DMS79 treated with DMSO at 0.1 percent for 48 hours (cell line): ENCODE measurements around the gene ZNF276.

Source experiments
- DNase-seq: peaks from one replicate; lab custom pipeline; 2025; lab: John Stamatoyannopoulos, UW

Gene ZNF276

DNA sequence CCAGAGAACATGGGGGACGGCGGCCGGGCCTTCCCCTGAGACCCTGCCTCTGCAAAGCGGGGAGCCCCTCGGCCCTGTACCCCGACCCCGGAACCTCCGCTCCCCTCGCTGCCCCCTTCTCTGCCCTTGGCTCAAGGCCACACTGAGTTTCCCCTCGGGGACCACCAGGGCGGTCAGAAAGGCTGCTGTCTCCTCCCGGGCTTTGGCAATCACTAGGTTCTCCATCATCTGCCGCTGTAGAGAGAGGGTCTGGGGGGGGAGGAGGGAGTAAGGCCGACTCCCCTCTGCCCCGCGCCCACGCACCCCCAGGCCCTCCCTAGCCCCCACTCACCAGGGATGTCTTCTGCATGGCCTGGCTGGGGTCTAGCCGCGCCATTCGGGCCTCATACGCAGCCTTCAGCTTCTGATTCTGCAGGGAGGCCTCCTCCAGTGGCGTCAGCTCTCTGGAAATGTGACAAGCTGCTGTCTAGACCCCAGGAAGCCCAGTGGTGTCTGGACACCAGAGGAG, 9.0 kb upstream of the ZNF276 start:
- DNase-seq = no peak

DNA sequence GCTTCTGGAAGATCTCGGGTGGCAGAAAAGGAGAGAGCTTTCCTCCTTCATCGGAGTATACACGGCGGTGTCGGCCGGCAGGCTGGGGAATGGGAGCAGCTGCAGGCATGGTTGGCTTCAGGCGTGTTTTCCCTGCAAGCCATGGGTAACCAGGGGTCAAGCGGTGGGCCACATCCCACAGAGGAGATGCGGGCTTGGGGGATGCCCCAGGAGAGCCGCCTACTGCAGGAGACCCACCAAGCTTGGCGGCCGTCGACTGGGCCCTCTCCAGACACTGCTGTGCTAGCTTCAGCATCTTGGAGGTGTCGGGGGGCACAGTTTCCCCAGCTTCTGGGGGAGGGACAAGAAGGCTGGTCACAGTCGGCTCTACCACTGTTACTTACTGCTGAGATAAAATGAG, 4.8 kb upstream of the ZNF276 start:
- no peak for DNase-seq

DNA sequence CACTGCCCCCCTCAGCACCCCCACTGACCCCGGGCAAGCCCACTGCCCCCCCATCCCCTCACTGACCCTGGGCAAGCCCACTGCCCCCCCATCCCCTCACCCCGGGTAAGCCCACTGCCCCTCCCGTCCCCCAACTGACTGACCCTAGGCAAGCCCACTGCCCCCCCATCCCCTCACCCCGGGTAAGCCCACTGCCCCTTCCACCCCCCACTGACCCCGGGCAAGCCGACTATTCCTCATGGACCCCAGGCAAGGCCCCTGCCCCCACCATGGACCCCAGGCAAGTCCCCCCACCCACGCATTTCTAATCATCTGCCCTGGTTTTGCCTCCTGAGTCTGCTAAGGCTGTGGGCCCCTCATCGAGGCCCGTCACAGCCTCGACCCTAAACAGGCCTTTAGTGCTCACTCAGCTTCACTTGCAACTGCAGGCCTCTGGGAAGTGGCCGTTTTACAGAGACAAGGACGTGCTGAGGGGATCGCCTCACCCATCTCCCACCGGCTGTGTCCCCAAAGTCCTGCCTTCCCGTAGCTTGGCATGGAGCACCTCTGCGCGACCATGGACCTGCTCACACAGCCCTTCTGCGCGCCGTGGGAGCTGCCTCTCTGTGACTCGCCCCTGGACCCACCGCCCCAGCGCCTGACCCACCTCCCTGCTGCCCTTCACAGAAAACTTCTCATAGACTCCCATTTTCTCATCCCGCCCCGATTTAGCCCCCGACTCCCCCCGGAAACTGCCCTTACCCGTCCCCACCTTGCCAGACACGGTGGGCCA, 4.2 kb upstream of the ZNF276 start:
- no peak for DNase-seq

DNA sequence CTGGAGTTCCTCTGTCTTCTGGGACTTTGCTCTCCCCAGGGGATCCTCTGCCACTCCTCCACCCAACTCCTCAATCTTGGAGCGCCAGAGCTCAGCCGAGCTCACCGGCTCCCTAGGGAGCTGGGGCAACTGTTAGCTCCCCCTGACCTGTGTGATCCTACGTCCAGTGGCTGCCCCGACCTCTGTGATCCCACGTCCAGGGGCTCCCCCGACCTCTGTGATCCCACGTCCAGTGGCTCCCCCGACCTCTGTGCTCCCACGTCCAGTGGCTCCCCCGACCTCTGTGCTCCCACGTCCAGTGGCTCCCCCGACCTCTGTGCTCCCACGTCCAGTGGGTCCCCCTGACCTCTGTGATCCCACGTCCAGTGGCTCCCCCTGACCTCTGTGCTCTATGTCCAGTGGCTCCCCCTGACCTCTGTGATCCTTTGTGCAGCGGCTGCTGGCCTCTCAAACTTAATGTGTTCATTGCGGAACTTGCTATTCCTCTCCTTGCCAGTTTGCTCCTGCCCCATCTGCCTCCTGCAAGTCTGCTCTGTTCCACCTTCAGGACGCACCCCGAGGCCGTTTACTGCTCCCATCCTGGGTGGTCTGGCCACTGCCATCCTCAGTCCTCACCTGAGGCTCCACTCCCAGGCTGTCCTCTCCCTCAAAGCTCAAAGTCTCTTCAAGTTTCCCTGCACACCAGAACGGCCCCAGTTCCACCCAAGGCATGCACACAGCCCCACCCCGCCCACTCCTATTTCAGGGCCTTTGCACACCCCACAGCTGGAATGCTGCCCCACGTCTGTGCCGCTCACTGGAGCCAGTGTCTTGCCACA, 3.4 kb upstream of the ZNF276 start:
- no peak for DNase-seq

DNA sequence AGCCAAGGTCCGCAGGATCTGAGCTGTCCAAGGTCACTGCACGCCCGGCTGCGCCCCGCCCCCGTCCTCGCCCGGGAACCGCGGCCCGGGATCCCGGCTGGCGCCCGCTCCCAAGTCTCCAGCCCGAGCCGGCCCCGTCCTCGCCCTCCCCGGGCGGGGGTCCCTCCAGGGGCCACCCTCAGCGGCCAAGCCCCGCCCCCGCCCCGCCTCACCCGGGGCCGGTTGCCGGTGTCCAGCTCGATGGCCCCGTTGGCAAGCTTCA, 855 bp upstream of the ZNF276 start:
- DNase-seq = no peak

DNA sequence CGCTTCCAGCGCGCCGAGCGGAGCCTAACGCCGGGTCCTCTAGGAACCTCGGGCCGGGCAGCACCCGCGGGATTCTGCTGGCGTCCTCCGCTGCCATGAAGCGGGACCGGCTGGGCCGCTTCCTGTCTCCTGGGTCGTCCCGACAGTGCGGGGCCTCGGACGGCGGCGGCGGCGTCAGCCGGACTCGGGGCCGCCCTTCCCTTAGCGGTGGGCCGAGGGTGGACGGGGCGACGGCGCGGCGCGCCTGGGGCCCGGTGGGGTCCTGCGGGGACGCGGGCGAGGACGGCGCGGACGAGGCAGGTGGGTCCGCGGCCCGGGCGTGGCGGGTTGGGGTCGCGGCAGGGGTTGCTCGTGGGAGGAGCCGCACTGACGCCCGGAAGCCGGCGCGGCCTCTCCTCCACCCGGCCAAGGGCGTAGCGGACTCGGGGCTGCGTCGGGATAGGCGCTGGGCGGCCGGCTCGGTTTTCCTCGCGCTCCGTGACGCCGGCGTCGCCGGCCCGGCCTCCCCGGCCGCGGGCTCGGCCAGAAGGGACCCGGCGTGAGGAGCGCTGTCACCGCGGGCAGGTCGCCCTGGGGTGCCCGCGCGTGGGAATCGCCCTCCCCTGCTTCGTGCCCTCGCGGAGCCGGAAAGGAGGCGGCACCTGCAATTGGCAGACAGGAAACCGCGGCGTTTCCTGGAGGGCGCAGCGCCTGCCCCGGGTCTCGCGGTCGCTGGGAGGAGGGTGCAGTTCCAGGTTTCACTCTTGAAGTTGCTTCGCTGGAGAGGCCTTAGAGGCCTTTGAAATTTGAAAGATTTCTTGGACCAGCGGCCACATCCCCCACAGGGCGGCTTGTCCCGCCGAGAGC, 432 bp downstream of the ZNF276 start:
- DNase-seq = peak; percentile 4

DNA sequence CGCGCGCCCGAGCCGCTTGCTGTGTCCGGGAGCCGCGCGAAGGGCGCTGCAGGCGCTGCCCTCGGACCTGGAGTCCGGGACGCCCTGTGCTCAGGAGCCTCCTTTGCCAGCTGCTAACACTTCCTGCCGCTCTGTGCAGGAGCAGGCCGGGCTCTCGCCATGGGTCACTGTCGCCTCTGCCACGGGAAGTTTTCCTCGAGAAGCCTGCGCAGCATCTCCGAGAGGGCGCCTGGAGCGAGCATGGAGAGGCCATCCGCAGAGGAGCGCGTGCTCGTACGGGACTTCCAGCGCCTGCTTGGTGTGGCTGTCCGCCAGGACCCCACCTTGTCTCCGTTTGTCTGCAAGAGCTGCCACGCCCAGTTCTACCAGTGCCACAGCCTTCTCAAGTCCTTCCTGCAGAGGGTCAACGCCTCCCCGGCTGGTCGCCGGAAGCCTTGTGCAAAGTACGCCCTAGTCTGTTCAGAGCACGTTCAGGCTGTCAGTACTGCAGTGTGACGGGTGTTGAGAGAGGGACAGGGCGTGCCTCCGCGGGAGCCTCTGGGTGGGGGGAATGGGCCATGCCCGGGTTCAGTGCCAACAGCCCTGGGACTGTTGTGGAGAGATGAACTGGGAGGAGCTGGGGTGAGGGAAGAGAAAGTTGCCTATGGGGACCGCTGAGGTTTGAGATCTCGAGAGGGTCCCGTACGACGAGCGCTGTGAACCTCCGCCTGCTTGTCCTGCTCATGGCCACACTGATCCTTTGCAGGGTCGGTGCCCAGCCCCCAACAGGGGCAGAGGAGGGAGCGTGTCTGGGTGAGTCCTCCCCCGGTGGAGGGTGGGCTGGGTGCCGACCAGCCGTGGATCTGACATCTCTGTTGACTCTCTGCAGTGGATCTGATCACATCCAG, 1.3 kb downstream of the ZNF276 start:
- peak; percentile 5 for DNase-seq

DNA sequence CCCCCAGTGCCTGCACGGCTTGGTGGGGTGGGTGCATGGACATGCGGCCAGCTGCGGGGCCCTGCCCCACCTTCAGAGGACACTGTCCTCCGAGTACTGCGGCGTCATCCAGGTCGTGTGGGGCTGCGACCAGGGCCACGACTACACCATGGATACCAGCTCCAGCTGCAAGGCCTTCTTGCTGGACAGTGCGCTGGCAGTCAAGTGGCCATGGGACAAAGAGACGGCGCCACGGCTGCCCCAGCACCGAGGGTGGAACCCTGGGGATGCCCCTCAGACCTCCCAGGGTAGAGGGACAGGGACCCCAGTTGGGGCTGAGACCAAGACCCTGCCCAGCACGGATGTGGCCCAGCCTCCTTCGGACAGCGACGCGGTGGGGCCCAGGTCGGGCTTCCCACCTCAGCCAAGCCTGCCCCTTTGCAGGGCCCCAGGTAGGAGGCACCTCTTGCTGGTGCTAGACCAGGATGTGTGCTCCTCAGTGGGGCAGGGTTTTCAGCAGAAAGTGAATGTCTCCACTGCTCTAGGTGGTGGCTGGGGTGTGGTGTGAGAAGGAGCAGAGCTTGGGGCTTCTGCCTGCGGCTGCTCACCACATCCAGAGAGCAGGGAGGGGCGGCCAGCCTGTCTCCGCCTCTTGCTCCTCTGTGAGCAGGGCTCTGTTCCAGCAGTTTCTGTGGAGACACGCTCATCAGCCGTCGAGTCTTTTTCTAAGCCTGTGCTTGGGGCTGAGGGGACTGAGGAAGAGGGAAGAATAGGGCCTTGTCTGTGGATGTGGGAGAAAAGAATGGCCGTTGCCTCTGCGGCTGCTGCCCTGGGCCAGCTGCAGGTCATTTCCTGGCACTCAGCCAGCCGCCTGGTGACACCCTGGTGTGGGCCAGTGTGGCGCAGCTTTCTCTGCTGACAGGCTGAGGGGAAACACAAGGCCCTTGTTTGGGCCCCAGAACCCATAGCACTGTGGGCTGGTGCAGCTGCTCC, 2.2 kb downstream of the ZNF276 start:
- no peak for DNase-seq

DNA sequence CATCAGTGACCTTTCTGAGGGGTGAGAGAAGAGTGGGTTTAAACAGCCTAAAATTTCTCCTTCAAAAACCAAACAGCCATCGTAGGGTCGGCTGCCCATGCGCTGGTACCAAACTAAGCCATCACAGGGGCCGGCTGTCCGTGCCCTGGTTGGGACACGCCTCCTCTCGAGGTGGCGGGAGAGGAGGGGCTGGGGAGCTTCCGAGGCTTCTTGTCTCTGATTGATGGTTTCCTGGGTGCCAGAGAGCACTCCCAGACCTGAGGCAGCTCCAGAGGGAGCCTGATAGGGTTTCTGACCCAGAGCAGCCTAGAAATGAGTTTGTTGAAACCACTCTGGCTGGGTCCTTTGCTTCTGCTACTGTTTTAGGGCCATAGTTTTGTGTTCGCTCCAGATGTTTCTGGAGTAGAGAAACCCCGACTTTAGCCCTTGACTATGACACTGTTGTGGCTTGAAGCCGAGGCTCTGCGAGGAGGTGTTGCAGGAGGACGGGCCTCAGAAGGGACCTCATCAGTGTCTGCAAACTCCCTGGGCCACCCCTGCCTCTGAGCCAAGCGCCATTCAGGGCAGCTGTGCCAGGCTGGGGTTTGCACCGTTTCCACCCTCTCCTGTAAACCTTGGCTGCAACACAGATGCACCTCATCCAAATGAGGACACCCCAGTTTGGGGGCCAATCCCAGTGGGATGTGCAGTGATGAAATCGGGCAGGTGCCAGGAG, 6.2 kb downstream of the ZNF276 start:
- no peak for DNase-seq

DNA sequence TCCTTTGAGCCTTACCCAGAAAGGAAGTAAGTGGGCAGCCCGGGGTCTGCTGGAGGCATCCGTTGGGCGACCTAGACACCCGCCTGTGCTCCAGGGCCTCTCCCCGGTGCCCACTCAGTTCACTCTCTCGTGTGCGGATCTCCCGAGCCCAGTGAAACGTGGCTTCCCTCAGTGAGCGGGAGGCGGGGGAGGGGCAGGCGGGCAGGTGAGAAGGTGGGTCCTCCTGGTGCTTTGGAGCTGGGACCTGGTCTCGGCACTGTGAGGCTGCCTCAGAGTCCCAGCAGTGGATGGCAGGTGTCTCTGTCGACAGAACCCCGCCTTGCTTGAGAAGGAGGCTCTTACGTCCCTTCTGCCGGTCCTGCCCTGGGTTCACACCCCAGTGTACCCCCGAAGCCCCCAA, 8.0 kb downstream of the ZNF276 start:
- DNase-seq = no peak

DNA sequence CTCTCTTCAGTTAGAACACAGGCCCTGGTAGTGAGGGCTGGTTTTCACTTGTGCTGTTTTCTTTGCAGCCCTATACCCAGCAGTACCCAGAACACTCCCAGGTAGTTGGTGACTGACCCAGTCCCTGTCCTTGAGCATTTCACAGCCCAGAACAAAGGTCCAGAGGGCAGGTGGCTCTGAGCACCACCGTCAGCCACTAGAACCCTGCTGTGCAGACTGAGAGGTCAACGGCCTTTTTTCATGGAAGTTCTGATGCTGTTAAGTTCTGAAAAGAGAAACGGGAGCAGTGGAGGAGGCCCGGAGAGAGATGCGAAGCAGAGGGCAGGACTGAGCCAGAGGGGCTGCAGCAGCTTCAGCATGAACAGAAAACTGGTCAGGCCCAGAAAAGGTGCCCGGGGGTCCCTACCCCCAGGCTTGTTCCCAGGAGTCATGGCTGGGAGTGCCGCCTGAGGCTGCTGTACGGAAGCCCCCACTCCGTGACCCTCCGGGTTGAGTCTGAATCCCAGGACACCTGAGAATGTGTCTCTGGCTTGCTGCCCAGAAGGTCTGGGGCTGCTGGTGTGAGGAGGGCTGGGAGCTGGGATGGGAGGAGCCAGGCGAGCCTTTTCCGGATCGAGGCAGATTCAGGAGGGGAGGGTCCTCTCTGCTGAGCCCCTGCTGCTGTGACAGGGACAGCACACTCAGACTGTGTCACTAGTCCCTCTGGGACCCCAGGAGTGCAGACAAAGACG, 8.7 kb downstream of the ZNF276 start:
- no peak for DNase-seq

DNA sequence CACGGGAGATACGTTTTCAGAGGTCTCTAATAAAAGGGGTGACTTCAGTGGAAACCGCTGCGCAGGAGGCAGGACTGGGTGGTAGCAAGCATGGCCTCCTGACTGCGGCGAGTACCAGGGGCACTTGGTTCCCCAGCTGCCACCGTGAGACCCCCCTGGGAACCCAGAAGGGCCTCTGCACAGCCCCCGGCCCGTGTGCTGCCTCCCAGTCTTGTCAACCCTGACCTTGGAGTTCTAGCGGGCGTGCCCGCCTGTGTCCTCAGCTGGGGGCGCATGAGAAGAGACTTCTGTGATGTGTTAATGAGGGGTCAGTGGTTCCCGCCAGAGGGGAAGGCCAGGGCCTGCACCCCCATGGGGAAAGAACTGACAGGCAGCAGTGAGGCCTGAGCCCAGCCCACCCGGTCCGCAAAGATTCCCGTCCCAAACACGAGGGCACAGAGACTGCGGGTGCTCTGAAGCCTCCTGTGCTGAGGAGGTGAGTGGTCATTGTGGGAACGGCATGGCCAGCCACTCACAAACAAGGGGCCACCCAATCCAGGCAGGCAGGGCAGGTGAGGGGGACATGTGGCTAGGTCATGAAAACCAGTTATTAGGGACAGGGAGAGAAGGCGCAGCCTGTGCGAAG, 9.4 kb downstream of the ZNF276 start:
- no peak for DNase-seq

DNA sequence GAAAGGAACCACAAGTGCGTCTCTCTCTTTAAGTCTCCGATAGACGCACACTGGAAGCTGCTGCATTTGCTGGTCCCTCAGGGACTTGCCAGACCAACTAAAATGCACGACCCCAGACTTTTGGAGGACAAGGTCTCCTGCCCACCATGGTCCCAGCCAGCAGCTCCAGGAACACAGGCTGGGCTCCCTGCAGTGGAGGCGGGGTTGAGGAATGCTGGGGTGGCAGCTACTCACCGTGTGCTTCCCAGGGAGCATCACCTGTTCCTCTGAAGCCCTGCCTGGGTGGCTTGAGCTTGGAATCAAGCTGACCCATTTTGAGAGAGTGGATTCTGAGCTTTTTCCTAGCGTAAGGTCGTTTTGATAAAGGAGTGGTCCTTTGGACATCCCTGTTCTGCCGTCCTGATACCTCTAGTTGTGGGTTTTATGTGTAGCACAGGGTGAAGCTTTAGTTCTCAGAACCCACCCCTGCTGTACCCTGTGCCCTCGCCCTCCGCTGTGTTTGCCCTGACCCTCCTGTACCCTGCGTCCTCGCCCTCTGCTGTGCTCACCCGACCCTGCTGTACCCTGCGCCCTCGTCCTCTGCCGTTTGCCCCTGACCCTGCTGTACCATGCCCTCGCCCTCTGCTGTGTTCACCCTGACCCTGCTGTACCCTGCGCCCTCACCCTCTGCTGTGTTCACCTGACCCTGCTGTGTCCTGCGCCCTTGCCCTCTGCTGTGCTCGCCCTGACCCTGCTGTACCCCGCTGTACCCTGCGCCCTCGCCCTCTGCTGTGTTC, 11.0 kb downstream of the ZNF276 start:
- no peak for DNase-seq

DNA sequence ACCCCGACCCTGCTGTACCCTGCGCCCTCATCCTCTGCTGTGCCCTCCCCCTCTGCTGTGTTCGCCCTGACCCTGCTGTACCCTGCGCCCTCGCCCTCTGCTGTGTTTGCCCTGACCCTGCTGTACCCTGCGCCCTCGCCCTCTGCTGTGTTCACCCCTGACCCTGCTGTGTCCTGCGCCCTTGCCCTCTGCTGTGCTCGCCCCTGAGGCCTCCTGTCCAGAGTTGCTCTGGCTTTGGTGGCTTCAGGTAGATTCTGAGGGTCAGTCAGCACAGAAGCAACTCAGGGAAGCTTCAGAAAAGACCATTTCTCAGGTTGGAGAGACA, 11.5 kb downstream of the ZNF276 start:
- DNase-seq = no peak

DNA sequence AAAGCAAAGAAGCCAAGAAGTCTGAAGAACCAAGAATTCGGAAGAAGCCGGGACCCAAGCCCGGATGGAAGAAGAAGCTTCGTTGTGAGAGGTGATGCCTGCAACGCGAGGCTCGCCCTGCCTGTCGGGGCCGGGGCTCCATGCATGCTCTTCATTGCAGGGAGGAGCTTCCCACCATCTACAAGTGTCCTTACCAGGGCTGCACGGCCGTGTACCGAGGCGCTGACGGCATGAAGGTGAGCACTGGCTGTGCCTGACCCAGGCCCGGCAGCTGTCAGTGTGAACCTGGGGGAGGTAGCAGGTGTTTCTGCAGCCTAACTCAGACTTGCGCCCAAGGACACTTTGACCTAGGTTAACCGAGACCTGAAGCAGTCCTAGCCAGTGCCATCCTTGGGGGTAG, 12.0 kb downstream of the ZNF276 start:
- no peak for DNase-seq

DNA sequence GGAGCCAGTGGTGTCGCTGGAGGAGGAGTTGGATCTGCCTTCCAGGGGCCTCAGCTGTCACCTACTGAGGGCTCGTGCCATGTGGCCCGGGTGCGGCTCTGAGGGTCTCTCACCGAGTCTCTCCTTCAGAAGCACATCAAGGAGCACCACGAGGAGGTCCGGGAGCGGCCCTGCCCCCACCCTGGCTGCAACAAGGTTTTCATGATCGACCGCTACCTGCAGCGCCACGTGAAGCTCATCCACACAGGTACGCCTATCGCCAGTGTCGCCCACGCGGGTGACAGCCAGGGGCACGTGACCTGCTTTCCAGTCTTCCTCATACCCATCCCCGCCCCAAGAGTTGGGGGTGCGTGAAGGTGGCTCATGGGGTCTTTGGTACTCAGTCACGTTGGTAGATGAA, 12.5 kb downstream of the ZNF276 start:
- DNase-seq = no peak

DNA sequence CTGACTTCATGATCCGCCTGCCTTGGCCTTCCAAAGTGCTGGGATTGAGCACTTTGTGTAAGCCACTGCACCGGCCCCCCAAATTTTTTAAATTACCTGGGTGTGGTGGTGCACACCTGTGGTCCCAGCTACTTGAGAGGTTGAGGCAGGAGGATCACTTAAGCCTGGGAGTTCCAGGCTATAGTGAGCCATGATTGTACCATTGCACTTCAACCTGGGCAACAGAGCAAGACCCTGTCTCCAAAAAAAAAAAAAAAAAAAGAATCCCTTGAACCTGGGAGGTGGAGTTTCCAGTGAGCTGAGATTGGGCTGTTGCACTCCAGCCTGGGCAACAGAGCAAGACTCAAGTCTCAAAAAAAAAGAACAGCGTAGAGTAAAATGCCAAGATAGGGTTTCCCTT, 15.2 kb downstream of the ZNF276 start:
- no peak for DNase-seq
